NOMO-1 (cell line): Measurements from ENCODE around the gene GABPB1.

Experiments
- DNase-seq, 2 experiments: peaks; one replicate each; lab custom pipeline; 2025; ENCODE audit not compliant: unreplicated experiment in 2 of 2; lab: John Stamatoyannopoulos, UW

Gene GABPB1

DNA sequence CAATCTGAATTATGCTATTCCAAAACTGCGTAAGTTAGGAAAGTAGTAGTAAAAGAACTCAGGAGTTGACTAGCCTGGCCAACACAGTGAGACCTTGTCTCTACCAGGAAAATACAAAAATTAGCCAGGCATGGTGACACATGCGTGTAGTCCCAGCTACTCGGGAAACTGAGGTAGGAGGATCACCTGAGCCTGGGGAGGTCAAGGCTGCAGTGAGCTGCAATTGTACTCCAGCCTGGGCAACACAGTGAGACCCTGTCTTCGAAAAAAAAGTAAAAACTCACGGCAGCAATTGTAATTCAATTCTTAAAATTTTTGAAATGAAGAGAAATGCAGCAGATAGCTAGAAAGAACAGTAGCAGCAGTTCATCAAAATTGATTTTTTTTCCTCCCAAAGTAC, 9.7 kb downstream of the GABPB1 start:
- no peak for DNase-seq

GRCh38 chr15:50344006-50344464, 11.0 kb downstream of the GABPB1 start:
- DNase-seq, result no peak

DNA sequence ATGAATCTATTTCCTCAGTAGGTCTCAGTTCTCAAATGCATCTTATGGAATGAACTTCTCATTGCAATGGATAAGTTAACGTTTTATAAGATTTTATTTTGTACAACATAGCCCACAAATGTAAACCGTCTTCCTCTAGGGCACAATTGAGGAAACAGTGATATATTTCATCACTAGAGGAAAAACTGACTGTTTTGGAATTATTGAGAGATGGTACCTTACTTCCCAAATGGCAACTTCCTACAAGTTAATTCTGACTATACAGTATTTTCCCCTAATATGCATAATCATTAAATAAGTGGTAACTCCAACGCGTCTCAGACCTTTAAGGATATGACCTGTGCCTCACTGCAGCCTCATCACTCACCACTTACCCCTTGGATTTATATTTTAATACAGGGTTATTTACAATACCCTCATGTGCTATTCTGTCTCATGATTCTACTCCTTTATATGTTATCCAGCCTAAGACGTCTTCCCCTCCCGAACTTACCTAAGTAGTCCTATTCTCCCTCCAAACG, 13.3 kb downstream of the GABPB1 start:
- DNase-seq, result no peak

- DNase-seq, result peak; percentile 39 to 87
These were observed 14.6 kb downstream of the GABPB1 start for GRCh38 chr15:50340416-50340815.

GRCh38 chr15:50339717-50340116, 15.3 kb downstream of the GABPB1 start:
- no peak for DNase-seq

DNA sequence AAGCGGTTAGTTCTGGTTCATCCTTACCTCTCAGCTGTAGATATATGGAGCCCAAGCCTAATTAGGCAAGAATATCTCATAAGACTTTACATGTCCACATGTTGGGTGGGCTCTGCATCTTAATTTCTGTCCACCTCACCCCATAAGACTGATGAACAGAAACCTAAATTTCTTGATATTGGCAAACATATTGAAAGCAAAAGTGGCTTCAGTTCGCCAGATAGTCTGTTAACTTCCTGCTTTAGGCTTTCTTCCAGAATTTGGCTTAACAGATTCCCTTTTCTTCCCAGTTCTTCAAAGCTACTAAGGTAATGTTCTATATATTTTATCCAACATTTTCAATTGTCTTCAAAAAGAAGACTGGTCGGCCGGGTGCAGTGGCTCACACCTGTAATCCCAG, 19.7 kb downstream of the GABPB1 start:
- DNase-seq, result no peak

DNA sequence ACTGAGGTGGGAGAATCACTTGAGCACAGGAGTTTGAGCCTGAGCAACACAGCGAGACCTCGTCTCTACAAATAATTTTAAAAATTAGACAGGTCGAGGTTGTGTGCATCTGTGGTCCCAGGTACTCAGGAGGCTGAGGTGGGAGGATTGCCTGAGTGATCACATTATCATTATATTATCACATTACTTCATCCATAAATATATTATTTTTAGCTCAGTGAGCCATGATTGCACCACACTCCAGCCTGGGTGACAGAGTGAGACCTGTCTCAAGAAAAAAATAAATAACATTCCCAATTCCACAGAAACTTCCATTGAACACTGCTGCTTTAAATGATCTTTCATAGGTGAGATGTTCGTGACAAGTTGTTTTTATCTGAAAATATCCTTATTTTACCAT, 21.8 kb downstream of the GABPB1 start:
- no peak for DNase-seq

DNA sequence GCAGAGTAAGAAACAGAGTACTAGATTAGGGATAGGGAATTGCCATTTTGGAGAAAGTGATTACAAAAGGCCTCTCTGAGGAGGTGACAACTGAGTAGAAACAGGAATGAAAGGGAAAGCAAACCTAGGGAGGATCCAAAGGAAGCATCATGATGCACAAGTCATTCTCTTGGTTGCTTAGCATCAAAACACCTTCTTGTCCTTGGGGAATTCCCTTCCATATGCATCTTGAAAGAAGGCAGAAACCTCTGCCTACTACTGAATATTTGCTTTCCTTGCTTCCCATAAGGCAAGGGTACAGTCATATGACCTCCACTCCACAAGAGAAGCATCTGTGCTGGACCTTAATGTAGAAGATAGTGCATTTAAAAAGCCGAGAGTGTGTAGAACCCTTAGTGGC, 24.1 kb downstream of the GABPB1 start:
- no peak for DNase-seq

DNA sequence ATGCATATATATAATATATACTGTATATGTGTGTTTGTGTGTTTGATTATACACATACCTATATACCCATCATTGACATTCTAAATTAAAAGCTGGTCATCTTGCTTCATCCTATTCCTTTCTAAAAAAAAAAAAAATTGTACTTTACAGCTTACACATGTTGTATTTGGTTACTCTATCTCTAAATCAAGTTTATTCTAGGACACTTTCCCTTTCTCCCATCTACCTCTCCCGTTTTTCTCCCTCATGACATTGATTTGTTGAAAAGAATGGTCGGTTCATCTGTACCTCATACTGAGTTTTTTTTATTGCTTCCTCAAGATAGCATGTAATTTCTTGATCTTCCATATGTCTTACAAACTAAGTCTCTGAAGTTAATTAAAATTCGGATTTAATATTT, 26.9 kb downstream of the GABPB1 start:
- DNase-seq, result no peak

- DNase-seq, result no peak
These were observed 33.3 kb downstream of the GABPB1 start for GRCh38 chr15:50321680-50322210.

- DNase-seq, result no peak
These were observed 34.5 kb downstream of the GABPB1 start for GRCh38 chr15:50320504-50320903.

DNA sequence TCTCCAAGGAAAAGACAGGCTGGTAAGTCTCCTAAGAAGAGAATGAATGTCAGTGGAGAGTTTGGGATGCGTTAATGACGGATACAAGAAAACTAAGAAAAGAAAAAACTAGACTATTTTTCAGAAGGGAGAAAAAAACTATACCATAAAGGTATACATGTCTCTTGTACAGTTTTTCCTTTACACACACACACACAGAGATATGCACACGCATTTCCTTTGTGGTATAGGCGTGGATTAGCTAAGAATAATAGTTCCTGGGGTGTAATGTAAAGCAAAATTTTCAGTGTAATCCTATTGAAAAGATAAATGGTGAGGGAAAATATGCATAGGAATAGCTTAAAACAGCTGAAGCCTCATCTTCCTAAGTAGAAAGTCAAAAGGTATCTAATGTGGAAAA, 36.3 kb downstream of the GABPB1 start:
- DNase-seq, result no peak

- peak; percentile 15 to 56 for DNase-seq
These were observed 39.0 kb downstream of the GABPB1 start for GRCh38 chr15:50315814-50316630.

DNA sequence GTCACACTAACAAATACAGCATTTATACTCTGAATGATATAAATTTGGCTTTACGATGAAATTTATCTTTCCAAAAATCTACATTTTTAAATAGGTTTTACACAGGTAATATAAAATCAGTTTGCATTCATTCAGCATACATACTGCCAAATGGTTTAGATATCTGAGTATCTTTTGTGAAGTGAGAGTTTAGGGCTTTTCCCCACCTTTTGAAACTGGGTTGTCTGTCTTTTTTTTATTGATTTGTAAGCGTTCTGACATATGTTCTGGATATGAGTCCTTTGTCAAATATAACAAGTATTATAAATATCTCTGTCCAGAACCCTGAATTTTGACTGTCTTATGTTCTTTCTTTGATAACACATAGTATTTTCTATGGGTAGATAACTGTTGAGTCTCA, 42.4 kb downstream of the GABPB1 start:
- DNase-seq, result no peak

- DNase-seq, result no peak
These were observed 47.2 kb downstream of the GABPB1 start for GRCh38 chr15:50307799-50308198.

DNA sequence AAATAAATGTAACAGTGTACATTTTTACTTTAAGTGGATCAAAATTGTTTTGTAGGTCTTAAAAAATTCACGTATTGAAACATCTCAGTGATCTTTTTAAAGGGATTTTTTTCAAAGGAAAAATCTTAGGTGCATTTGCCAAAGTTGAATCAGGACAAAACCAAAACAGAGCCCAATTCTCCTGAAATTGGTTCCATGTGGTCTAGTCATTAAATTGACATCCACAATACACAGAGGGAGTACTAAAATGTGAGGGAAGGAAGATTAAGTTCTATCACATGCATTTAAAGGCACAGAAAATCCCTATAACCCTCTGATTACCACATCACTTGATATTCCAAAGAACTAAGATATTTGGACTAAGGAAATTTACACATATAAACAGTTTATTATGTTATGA, 50.2 kb downstream of the GABPB1 start:
- no peak for DNase-seq

DNA sequence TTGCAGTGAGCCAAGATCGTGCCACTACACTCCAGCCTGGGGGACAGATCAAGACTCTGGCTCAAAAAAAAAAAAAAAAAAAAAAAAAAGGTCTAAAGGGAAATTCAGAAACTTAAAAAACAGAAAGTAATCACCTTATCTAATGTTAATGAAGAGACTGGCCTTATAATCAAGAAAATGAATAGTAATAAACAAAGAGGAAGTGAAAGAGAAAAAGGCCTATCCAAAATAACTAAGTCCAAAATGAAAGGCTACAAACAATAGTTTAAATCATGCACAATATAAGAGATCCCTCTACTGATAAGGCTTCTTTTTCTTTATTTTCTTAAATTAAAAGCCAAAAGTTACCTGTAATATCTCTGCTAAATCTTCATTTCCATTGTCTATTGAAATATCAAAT, 52.4 kb downstream of the GABPB1 start:
- DNase-seq, result peak; percentile 3 to 37

- no peak for DNase-seq
These were observed 56.7 kb downstream of the GABPB1 start for GRCh38 chr15:50298340-50298739.

DNA sequence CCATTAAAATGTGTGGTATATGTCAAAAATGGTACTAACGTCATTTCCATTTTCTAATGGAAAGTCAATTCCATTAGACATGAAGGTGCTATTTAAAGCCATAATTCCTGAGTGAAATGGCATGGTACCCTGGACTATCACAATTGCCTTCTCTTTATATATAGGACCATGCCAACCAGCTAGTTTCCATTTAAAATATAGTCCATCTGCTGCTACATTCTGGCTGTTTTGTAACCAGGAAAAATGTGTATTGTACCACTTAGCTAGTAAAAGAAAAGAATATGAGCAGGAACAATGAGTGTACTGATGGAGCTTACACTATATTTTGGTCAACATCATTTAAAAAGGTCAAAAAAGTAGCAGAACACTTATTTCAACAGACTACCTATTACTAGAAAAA, 59.0 kb downstream of the GABPB1 start:
- no peak for DNase-seq

DNA sequence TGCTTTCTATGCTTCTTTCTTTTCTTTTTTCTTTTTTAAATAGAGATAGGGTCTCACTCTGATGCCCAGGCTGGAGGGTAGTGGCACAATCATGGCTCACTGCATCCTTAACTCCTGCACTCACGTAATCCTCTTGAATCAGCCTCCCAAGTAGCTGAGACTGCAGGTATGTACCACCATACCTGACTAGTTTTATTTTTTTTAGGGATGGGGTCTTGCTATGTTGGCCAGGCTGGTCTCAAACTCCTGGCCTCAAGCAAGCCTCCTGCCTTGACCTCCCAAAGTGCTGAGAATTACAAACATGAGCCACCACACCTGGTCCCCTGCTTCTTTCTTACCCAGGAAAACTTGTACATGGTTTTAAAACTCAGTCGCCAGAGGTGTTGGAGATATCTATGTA, 65.2 kb downstream of the GABPB1 start:
- DNase-seq, result no peak

DNA sequence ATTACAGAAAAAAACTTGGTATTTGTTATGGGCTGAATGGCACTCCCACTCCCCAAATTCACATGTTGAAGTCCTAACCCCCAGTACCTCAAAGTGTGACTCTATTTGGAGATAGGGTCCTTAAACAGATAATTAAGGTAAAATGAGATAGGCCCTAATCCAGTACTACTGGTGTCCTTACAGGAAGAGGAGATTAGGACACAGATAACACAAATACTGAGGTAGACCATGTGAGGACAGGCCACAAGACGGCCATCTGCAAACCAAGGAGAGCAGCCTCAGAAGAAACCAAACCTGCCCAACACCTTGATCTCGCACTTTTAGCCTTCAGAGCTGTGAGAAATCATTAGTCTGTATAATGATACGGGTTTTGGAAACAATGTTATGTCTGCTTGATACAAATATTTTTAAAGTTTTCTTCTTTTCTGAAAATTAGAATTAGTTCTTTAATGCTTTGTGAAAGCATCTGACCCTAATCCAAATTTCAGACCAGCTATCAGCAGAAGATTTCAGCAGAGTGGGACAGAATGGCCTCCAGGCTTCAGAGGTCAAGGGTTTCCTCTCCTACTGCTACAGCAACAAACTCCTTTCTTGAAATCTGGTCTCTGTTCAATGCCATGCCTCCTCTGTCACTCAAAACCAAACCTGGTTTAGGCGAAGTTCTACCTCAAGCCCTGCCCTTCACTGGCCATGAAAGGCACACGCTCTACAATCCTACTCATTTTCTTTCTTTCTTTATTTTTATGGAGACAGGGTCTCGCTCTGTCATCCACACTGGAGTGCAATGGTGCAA, 67.5 kb downstream of the GABPB1 start:
- DNase-seq, result no peak

DNA sequence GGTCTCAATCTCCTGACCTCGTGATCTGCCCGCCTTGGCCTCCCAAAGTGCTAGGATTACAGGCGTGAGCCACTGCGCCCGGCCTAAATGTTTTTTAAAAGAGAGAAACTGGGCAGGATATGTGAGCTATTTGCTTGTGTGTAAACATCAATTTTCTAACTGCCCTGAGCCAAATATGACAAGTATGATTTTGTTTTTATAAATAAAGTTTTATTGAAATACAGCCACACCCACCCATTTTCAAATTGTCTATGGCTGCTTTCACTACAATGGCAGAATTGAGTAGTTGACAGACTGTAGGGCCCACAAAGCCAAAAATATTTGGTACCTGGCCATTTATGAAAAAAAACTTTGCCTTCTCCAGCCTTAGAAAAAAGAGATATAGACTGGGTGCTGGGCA, 73.6 kb downstream of the GABPB1 start:
- no peak for DNase-seq
